GM18517 (cell line): Measurements from ENCODE around the gene DNAJB1.

Experiments used
- ATAC-seq: cut with Tn5 transposase; IDR thresholded peaks from one replicate; pipeline ENCODE4 v1.9.1; 2021; ENCODE audit warnings: mild to moderate bottlenecking, moderate library complexity; ENCODE audit not compliant: unreplicated experiment

Gene DNAJB1

GRCh38 chr19:14473978-14474578, 44.1 kb downstream of the DNAJB1 start:
- no peak for ATAC-seq

- no peak for ATAC-seq
These were observed 44.9 kb downstream of the DNAJB1 start for GRCh38 chr19:14473073-14473977.

- no peak for ATAC-seq
These were observed 45.8 kb downstream of the DNAJB1 start for GRCh38 chr19:14472202-14472938.

GRCh38 chr19:14471436-14472187, 46.6 kb downstream of the DNAJB1 start:
- ATAC-seq = no peak

GRCh38 chr19:14470031-14470876, 47.9 kb downstream of the DNAJB1 start:
- ATAC-seq = no peak

GRCh38 chr19:14467816-14468215, 50.4 kb downstream of the DNAJB1 start:
- ATAC-seq = no peak

- ATAC-seq = no peak
These were observed 50.8 kb downstream of the DNAJB1 start for GRCh38 chr19:14467391-14467790.
